Endothelial cell of umbilical vein (primary cell): Measurements from ENCODE around the gene ATP5MC2.

ENCODE experiments used
- EZH2 ChIP-seq: IDR thresholded peaks from 2 replicates; pipeline ENCODE4 v1.6.1; 2012; ENCODE audit warnings: borderline replicate concordance, low read depth, mild to moderate bottlenecking, moderate library complexity, low read length, inconsistent platforms; ENCODE audit not compliant: severe bottlenecking
- GATA2 ChIP-seq: IDR thresholded peaks from 2 replicates; pipeline ENCODE4 v1.7.0; 2011; ENCODE audit warnings: low read depth, mild to moderate bottlenecking, moderate library complexity, mixed read lengths, low read length; ENCODE audit not compliant: insufficient read length, insufficient read depth
- JUN ChIP-seq: IDR thresholded peaks from 2 replicates; pipeline ENCODE4 v1.6.1; 2011; ENCODE audit warnings: borderline replicate concordance, low read depth; ENCODE audit not compliant: insufficient read length, insufficient read depth
- MYC ChIP-seq: IDR thresholded peaks from one replicate; pipeline ENCODE4 v1.6.1; 2011; ENCODE audit warnings: mild to moderate bottlenecking, low read depth, low read length
- POLR2A ChIP-seq: IDR thresholded peaks from 2 replicates; pipeline ENCODE4 v1.6.1; 2012; ENCODE audit warnings: low read depth, mild to moderate bottlenecking, control low read depth, low read length
- POLR2AphosphoS5 ChIP-seq: IDR thresholded peaks from 2 replicates; pipeline ENCODE4 v1.6.1; 2012; ENCODE audit warnings: low read depth, mild to moderate bottlenecking, control low read depth, low read length, moderate library complexity; ENCODE audit not compliant: insufficient read depth
- TF ChIP-seq, protein P1 (sequence below), 2 donors: IDR thresholded peaks; 1 replicate in 1 of 2; 2 replicates in 1 of 2; pipeline ENCODE4 v1.5.1; 2011; ENCODE audit warnings: low read length in 2 of 2, mild to moderate bottlenecking in 2 of 2, moderate library complexity in 2 of 2, control low read depth in 1 of 2, inconsistent platforms in 1 of 2, low read depth in 1 of 2; ENCODE audit not compliant: insufficient read depth in 1 of 2; ENCODE audit errors: extremely low read depth in 1 of 2

- TF ChIP-seq MYC, result no peak
- TF ChIP-seq, protein P1, sequence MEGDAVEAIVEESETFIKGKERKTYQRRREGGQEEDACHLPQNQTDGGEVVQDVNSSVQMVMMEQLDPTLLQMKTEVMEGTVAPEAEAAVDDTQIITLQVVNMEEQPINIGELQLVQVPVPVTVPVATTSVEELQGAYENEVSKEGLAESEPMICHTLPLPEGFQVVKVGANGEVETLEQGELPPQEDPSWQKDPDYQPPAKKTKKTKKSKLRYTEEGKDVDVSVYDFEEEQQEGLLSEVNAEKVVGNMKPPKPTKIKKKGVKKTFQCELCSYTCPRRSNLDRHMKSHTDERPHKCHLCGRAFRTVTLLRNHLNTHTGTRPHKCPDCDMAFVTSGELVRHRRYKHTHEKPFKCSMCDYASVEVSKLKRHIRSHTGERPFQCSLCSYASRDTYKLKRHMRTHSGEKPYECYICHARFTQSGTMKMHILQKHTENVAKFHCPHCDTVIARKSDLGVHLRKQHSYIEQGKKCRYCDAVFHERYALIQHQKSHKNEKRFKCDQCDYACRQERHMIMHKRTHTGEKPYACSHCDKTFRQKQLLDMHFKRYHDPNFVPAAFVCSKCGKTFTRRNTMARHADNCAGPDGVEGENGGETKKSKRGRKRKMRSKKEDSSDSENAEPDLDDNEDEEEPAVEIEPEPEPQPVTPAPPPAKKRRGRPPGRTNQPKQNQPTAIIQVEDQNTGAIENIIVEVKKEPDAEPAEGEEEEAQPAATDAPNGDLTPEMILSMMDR (IDR thresholded peaks at IDR 0.05; ENCODE audit: extremely low read depth in 1 of 2, insufficient read depth in 1 of 2, low read depth in 1 of 2, low read length in 2 of 2), result no peak
- TF ChIP-seq EZH2, result no peak
- TF ChIP-seq JUN, result no peak
- no peak for TF ChIP-seq GATA2
- no peak for TF ChIP-seq POLR2A
- no peak for TF ChIP-seq POLR2AphosphoS5
Measured at GRCh38 chr12:53638057-53638456, 37.8 kb downstream of the ATP5MC2 start.
